Mesodermal cell (in vitro differentiated cells): ENCODE data around the gene MFAP3L.

Experiments used
- H3K27ac ChIP-seq: 2 replicates; pipeline ENCODE4 v1.7.0; 2013; ENCODE audit warnings: mild to moderate bottlenecking, low read depth, low read length, moderate library complexity; ENCODE audit not compliant: severe bottlenecking
- H3K36me3 ChIP-seq: 2 replicates; pipeline ENCODE4 v1.7.1; 2013; ENCODE audit warnings: mild to moderate bottlenecking, low read length, moderate library complexity; ENCODE audit not compliant: control insufficient read depth, insufficient read depth
- H3K4me1 ChIP-seq: one replicate; pipeline ENCODE4 v1.7.1; 2013; ENCODE audit warnings: mild to moderate bottlenecking, low read length; ENCODE audit not compliant: insufficient read depth, control insufficient read depth, poor library complexity, severe bottlenecking
- H3K4me3 ChIP-seq: 2 replicates; pipeline ENCODE4 v1.7.0; 2013; ENCODE audit warnings: low read length, control low read depth, mild to moderate bottlenecking; ENCODE audit not compliant: insufficient read depth, poor library complexity, severe bottlenecking; ENCODE audit errors: extremely low read depth
- H3K9me3 ChIP-seq: 2 replicates; pipeline ENCODE4 v1.7.1; 2013; ENCODE audit warnings: mild to moderate bottlenecking, low read length, moderate library complexity; ENCODE audit not compliant: control insufficient read depth
- WGBS, 2 experiments: methylation state at CpG; one replicate each; pipeline ENCODE4 v1.1.5; 2013; ENCODE audit warnings: missing lambda C conversion rate in 2 of 2; ENCODE audit not compliant: insufficient coverage in 2 of 2; 5-methylcytosine and 5-hydroxymethylcytosine counted together

Gene MFAP3L

GRCh38 chr4:170004651-170005295 lies 21.4 kb downstream of the MFAP3L start:
- 84 to 87% methylated on average over 4 of the region's 5 CpGs for WGBS, 2 experiments
- no peaks in the 10 kb centered on the region for H3K9me3 ChIP-seq
- H3K4me1 ChIP-seq = no peaks in the 10 kb centered on the region
- H3K27ac ChIP-seq = no peak overlapping the region
- no peaks in the 10 kb centered on the region for H3K36me3 ChIP-seq
- H3K4me3 ChIP-seq = no peak overlapping the region

- Histone ChIP-seq H3K4me1 (no peaks in the 10 kb centered on the region), H3K9me3 (no peaks in the 10 kb centered on the region), H3K36me3 (no peaks in the 10 kb centered on the region), H3K4me3 (no peak overlapping the region), H3K27ac (no peak overlapping the region)
- WGBS, 2 experiments = 90 to 93% methylated on average over 11 to 12 of the region's 12 CpGs
These were observed 22.8 kb downstream of the MFAP3L start for GRCh38 chr4:170003071-170004070.

GRCh38 chr4:170001745-170002267 lies 24.4 kb downstream of the MFAP3L start:
- Histone ChIP-seq H3K9me3 (no peaks in the 10 kb centered on the region), H3K4me1 (no peaks in the 10 kb centered on the region), H3K27ac (no peak overlapping the region), H3K36me3 (no peaks in the 10 kb centered on the region), H3K4me3 (no peak overlapping the region)
- 68% methylated on average over 3 to 5 of the region's 5 CpGs for WGBS, 2 experiments

- WGBS, 2 experiments = no CpG with 5 or more reads among the region's 3 CpGs
- Histone ChIP-seq H3K27ac (no peak overlapping the region), H3K9me3 (no peaks in the 10 kb centered on the region), H3K36me3 (no peaks in the 10 kb centered on the region), H3K4me3 (no peak overlapping the region), H3K4me1 (no peaks in the 10 kb centered on the region)
These were observed 25.0 kb downstream of the MFAP3L start for GRCh38 chr4:170001011-170001744.

GRCh38 chr4:169999923-170000322 lies 26.3 kb downstream of the MFAP3L start:
- 93 to 96% methylated on average over 2 of the region's 2 CpGs for WGBS, 2 experiments
- no peak overlapping the region for H3K27ac ChIP-seq
- H3K36me3 ChIP-seq = no peaks in the 10 kb centered on the region

GRCh38 chr4:169998981-169999380 lies 27.2 kb downstream of the MFAP3L start:
- Histone ChIP-seq H3K36me3 (no peaks in the 10 kb centered on the region), H3K4me3 (no peak overlapping the region), H3K4me1 (no peaks in the 10 kb centered on the region), H3K27ac (no peak overlapping the region), H3K9me3 (no peaks in the 10 kb centered on the region)
- no CpG with 5 or more reads among the region's 1 CpG for WGBS, 2 experiments

More at GRCh38 chr4:169999923-170000322, 26.3 kb downstream of the MFAP3L start:
- Histone ChIP-seq H3K9me3 (no peaks in the 10 kb centered on the region), H3K4me1 (no peaks in the 10 kb centered on the region), H3K4me3 (no peak overlapping the region)

GRCh38 chr4:169996379-169997240 lies 29.6 kb downstream of the MFAP3L start:
- no peaks in the 10 kb centered on the region for H3K4me1 ChIP-seq
- H3K4me3 ChIP-seq = no peak overlapping the region
- no peaks in the 10 kb centered on the region for H3K36me3 ChIP-seq
- H3K27ac ChIP-seq = no peak overlapping the region
- 73 to 82% methylated on average over 6 of the region's 10 CpGs for WGBS, 2 experiments
- no peaks in the 10 kb centered on the region for H3K9me3 ChIP-seq

GRCh38 chr4:169993531-169993930 lies 32.7 kb downstream of the MFAP3L start:
- H3K36me3 ChIP-seq = no peaks in the 10 kb centered on the region
- no peak overlapping the region for H3K27ac ChIP-seq
- 85 to 87% methylated on average over 7 to 8 of the region's 9 CpGs for WGBS, 2 experiments
- H3K9me3 ChIP-seq = no peaks in the 10 kb centered on the region
- H3K4me3 ChIP-seq = no peak overlapping the region
- H3K4me1 ChIP-seq = no peaks in the 10 kb centered on the region

GRCh38 chr4:169988252-169988651 lies 37.9 kb downstream of the MFAP3L start:
- Histone ChIP-seq H3K4me1 (no peaks in the 10 kb centered on the region), H3K9me3 (no peaks in the 10 kb centered on the region), H3K27ac (no peak overlapping the region), H3K36me3 (no peaks in the 10 kb centered on the region), H3K4me3 (no peak overlapping the region)
- WGBS, 2 experiments = 87 to 94% methylated on average over 6 of the region's 6 CpGs
